HCT116 (cell line): Measurements from ENCODE around the gene TSPAN15. TPM values are rescaled to one million over a fixed set of nuclear protein-coding genes. Genes with fewer than 3 reads are reported as not detected.

ENCODE experiments used
- ATAC-seq: fragments of 200-7000 bp; cut with Tn5 transposase; 2 replicates; pipeline ENCODE4 v1.9.1; 2020; ENCODE audit warnings: mild to moderate bottlenecking, moderate library complexity
- BruUV-seq: library from RNA; stranded (reverse); fragments of 400-500 nt; replicated peaks from 2 replicates; lab custom pipeline; 2021; lab: Mats Ljungman, UMichigan
- CTCF ChIA-PET: fragments of 300-600 bp; sonication (Branson Sonifier 250); formaldehyde crosslinking; loops from one replicate; lab custom pipeline; 2021; ENCODE audit warnings: antibody characterized with exemption; lab: Charles Lee
- POLR2A ChIA-PET: fragments of 300-600, 350-600 bp; sonication (Branson Sonifier 250); formaldehyde crosslinking; loops from one replicate; lab custom pipeline; 2021; ENCODE audit warnings: antibody characterized with exemption; lab: Charles Lee
- RAD21 ChIA-PET, 2 experiments: fragments of 300-600 bp; sonication (Branson Sonifier 250); formaldehyde crosslinking; loops; one replicate each; lab custom pipeline; 2023; ENCODE audit warnings: low total read pairs in 2 of 2; ENCODE audit not compliant: uncharacterized antibody in 2 of 2, unreplicated experiment in 2 of 2, low non-redundant PET in 1 of 2; lab: Charles Lee
- DNase-seq: peaks from one replicate; pipeline ENCODE4 v3.0.0-alpha.2; 2010; ENCODE audit warnings: low read depth, low spot score
- H2AFZ ChIP-seq: fragments of 200-600 bp; shearing (Covaris generic), sonication (generic); 2 replicates; pipeline ENCODE4 v1.6.1; 2017; ENCODE audit warnings: low read depth, mixed run types, mixed read lengths, antibody characterized with exemption, low read length; ENCODE audit not compliant: poor library complexity, severe bottlenecking
- H3K27ac ChIP-seq: 2 replicates; pipeline ENCODE4 v1.5.1; 2012; ENCODE audit warnings: low read depth, low read length
- H3K27me3 ChIP-seq: fragments of 200-600 bp; sonication (generic); 2 replicates; pipeline ENCODE4 v1.6.1; 2016; ENCODE audit warnings: mixed run types, low read length, mixed read lengths; ENCODE audit not compliant: insufficient read depth
- H3K36me3 ChIP-seq, 2 experiments: fragments of 200-500 bp in 1 of 2; fragments of 200-600 bp in 1 of 2; sonication (Bioruptor generic) in 1 of 2; sonication (generic) in 1 of 2; 2 replicates each; pipeline versions ENCODE4 v1.5.1 to v1.6.1; 2014 to 2016; ENCODE audit warnings: low read length in 2 of 2, inconsistent platforms in 1 of 2, mixed read lengths in 1 of 2, mixed run types in 1 of 2; ENCODE audit not compliant: insufficient read depth in 2 of 2, control insufficient read depth in 1 of 2
- H3K4me1 ChIP-seq, 2 experiments: fragments of 200-600 bp in 1 of 2; sonication (generic) in 1 of 2; 2 replicates each; pipeline versions ENCODE4 v1.5.1 to v1.6.1; 2012 to 2017; ENCODE audit warnings: low read length in 2 of 2, inconsistent platforms in 1 of 2, mild to moderate bottlenecking in 1 of 2, mixed read lengths in 1 of 2, mixed run types in 1 of 2, moderate library complexity in 1 of 2; ENCODE audit not compliant: insufficient read depth in 2 of 2, control insufficient read depth in 1 of 2
- H3K4me2 ChIP-seq: fragments of 200-600 bp; sonication (generic); 2 replicates; pipeline ENCODE4 v1.6.1; 2017; ENCODE audit warnings: mixed run types, low read length, mixed read lengths
- H3K4me3 ChIP-seq, 2 experiments: fragments of 200-600 bp in 1 of 2; sonication (generic) in 1 of 2; replicated peaks in 1 of 2; 2 replicates each; pipeline ENCODE4 v1.5.1; 2011 to 2016; ENCODE audit warnings: low read length in 2 of 2, control low read depth in 1 of 2, low read depth in 1 of 2, mild to moderate bottlenecking in 1 of 2, mixed read lengths in 1 of 2, mixed run types in 1 of 2
- H3K79me2 ChIP-seq: fragments of 200-600 bp; sonication (generic); 2 replicates; pipeline ENCODE4 v1.6.1; 2017; ENCODE audit warnings: mild to moderate bottlenecking, mixed run types, low read length, moderate library complexity, mixed read lengths; ENCODE audit not compliant: insufficient read depth
- H3K9ac ChIP-seq: fragments of 200-600 bp; sonication (generic); 2 replicates; pipeline ENCODE4 v1.6.1; 2016; ENCODE audit warnings: low read length, mixed read lengths
- H3K9me2 ChIP-seq: fragments of 200-600 bp; sonication (generic), shearing (Covaris generic); 2 replicates; pipeline ENCODE4 v1.6.1; 2017; ENCODE audit warnings: mixed run types, mild to moderate bottlenecking, moderate library complexity; ENCODE audit not compliant: insufficient read depth
- H3K9me3 ChIP-seq, 2 experiments: fragments of 200-500 bp in 1 of 2; fragments of 200-600 bp in 1 of 2; sonication (Bioruptor generic) in 1 of 2; sonication (generic) in 1 of 2; 2 replicates each; pipeline ENCODE4 v1.6.1; 2014 to 2017; ENCODE audit warnings: low read length in 2 of 2, mixed read lengths in 2 of 2, inconsistent platforms in 1 of 2, low read depth in 1 of 2, mild to moderate bottlenecking in 1 of 2, mixed run types in 1 of 2, moderate library complexity in 1 of 2; ENCODE audit not compliant: control insufficient read depth in 1 of 2, insufficient read depth in 1 of 2
- H4K20me1 ChIP-seq: fragments of 200-600 bp; sonication (generic), shearing (Covaris generic); 2 replicates; pipeline ENCODE4 v1.6.1; 2017; ENCODE audit warnings: mixed run types, mild to moderate bottlenecking, moderate library complexity; ENCODE audit not compliant: insufficient read depth
- CBX3 ChIP-seq: IDR thresholded peaks from 2 replicates; pipeline ENCODE4 v1.6.1; 2012; ENCODE audit warnings: low read depth
- EGR1 ChIP-seq: IDR thresholded peaks from 2 replicates; pipeline ENCODE4 v1.6.1; 2012; ENCODE audit warnings: low read depth
- ELF1 ChIP-seq: IDR thresholded peaks from 2 replicates; pipeline ENCODE4 v1.6.1; 2012; ENCODE audit warnings: low read depth, borderline replicate concordance
- POLR2A ChIP-seq: IDR thresholded peaks from 2 replicates; pipeline ENCODE4 v1.7.0; 2011; ENCODE audit warnings: borderline replicate concordance; ENCODE audit not compliant: insufficient read depth, insufficient read length; ENCODE audit errors: extremely low read depth
- POLR2AphosphoS5 ChIP-seq: IDR thresholded peaks from 2 replicates; pipeline ENCODE4 v1.6.1; 2011; ENCODE audit warnings: mild to moderate bottlenecking, low read depth, low read length, moderate library complexity
- RAD21 ChIP-seq: IDR thresholded peaks from 2 replicates; pipeline ENCODE4 v1.6.1; 2012; ENCODE audit warnings: low read depth, mild to moderate bottlenecking
- SP1 ChIP-seq: IDR thresholded peaks from 2 replicates; pipeline ENCODE4 v1.6.1; 2012; ENCODE audit warnings: low read depth
- SRF ChIP-seq: IDR thresholded peaks from 2 replicates; pipeline ENCODE4 v1.6.1; 2012; ENCODE audit warnings: low read depth
- TCF7L2 ChIP-seq: IDR thresholded peaks from 2 replicates; pipeline ENCODE4 v1.7.0; 2011; ENCODE audit warnings: borderline replicate concordance, inconsistent platforms; ENCODE audit not compliant: insufficient read depth, insufficient read length; ENCODE audit errors: extremely low read depth
- YY1 ChIP-seq: IDR thresholded peaks from 2 replicates; pipeline ENCODE4 v1.6.1; 2011; ENCODE audit warnings: low read length, low read depth, moderate library complexity, mild to moderate bottlenecking; ENCODE audit not compliant: insufficient replicate concordance; ENCODE audit errors: extremely low read depth
- ZFX ChIP-seq: fragments of 450-650 bp; IDR thresholded peaks from 2 replicates; pipeline ENCODE4 v1.6.1; 2017
- ZNF274 ChIP-seq: fragments of 200-500 bp; sonication (Bioruptor generic); IDR thresholded peaks from 2 replicates; pipeline ENCODE4 v1.6.1; 2014; ENCODE audit warnings: mild to moderate bottlenecking, low read depth, low read length, inconsistent platforms
- intact Hi-C: fragments of 100-400 bp; cut with micrococcal nuclease; formaldehyde crosslinking; loops from 2 replicates; pipeline ENCODE4 v1.10.0; 2022
- total RNA-seq: library from RNA; stranded (reverse); gene quantifications from one replicate; pipeline ENCODE4 v1.2.1, GENCODE V29; 2021; ENCODE audit not compliant: unreplicated experiment
- TF ChIP-seq, protein P1 (sequence below): IDR thresholded peaks from 2 replicates; pipeline ENCODE4 v1.6.1; 2012
- TF ChIP-seq, protein P2 (sequence below), 3 experiments: fragments of 200-600 bp in 1 of 3; sonication (generic) in 1 of 3; IDR thresholded peaks in 2 of 3; conservative IDR thresholded peaks in 1 of 3; 2 replicates each; pipeline ENCODE4 v1.5.1; 2012 to 2017; ENCODE audit warnings: low read depth in 2 of 3, low read length in 2 of 3, antibody characterized with exemption in 1 of 3, borderline replicate concordance in 1 of 3, control low read depth in 1 of 3, mild to moderate bottlenecking in 1 of 3, mixed read lengths in 1 of 3, mixed run types in 1 of 3, moderate library complexity in 1 of 3; ENCODE audit not compliant: insufficient read depth in 1 of 3
- TF ChIP-seq, protein P3 (sequence below): IDR thresholded peaks from 2 replicates; pipeline ENCODE4 v1.6.1; 2012
- TF ChIP-seq, protein P4 (sequence below): IDR thresholded peaks from 2 replicates; pipeline ENCODE4 v1.6.1; 2011; ENCODE audit warnings: mild to moderate bottlenecking, low read length, moderate library complexity; ENCODE audit not compliant: insufficient replicate concordance; ENCODE audit errors: extremely low read depth

The TSPAN15 gene
- total RNA-seq, 1 experiment from 2014 or later = 16.0 TPM

DNA sequence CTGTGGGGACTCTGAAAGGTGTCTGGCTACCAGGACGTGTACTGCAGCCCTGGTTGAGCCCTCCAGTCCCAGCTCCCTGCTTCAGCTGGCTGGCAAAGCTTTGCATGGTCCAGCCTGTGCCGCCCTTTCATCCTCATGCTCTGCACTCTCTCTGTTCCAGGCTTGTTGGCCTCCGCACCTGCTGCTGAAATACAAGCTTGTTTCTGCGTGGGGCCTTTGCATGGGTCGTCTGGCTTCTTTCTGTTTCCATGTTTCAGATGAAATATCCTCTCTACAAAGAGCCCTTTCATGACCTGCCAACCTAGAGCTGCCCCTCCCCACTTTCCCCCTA lies 45.9 kb downstream of the TSPAN15 start:
- Histone ChIP-seq H3K36me3 (no peaks in the 10 kb centered on the region), H3K4me1 (peaks cover 4 to 5% of the 10 kb centered on the region in 2 experiments; a peak in 1 of 4 replicates), H3K27me3 (no peaks in the 10 kb centered on the region), H3K27ac (no peak overlapping the region), H3K4me3 (no peak overlapping the region), H3K9ac (no peak overlapping the region), H4K20me1 (no peaks in the 10 kb centered on the region), H2AFZ (no peak overlapping the region), H3K9me3 (no peaks in the 10 kb centered on the region), H3K9me2 (no peaks in the 10 kb centered on the region), H3K4me2 (no peak overlapping the region), H3K79me2 (no peaks in the 10 kb centered on the region)
- CTCF ChIA-PET = no interaction called here
- intact Hi-C loops = no loop called here
- no TSS peak for BruUV-seq
- RAD21 ChIA-PET = no interaction called here
- DNase-seq = no peak
- POLR2A ChIA-PET = no interaction called here
- TF ChIP-seq ELF1 (no peak), SP1 (no peak), RAD21 (no peak), ZFX (no peak), POLR2A (no peak), CBX3 (no peak), YY1 (no peak), SRF (no peak)
- TF ChIP-seq, protein P1, sequence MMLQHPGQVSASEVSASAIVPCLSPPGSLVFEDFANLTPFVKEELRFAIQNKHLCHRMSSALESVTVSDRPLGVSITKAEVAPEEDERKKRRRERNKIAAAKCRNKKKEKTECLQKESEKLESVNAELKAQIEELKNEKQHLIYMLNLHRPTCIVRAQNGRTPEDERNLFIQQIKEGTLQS = no peak
- no peak for ATAC-seq

DNA sequence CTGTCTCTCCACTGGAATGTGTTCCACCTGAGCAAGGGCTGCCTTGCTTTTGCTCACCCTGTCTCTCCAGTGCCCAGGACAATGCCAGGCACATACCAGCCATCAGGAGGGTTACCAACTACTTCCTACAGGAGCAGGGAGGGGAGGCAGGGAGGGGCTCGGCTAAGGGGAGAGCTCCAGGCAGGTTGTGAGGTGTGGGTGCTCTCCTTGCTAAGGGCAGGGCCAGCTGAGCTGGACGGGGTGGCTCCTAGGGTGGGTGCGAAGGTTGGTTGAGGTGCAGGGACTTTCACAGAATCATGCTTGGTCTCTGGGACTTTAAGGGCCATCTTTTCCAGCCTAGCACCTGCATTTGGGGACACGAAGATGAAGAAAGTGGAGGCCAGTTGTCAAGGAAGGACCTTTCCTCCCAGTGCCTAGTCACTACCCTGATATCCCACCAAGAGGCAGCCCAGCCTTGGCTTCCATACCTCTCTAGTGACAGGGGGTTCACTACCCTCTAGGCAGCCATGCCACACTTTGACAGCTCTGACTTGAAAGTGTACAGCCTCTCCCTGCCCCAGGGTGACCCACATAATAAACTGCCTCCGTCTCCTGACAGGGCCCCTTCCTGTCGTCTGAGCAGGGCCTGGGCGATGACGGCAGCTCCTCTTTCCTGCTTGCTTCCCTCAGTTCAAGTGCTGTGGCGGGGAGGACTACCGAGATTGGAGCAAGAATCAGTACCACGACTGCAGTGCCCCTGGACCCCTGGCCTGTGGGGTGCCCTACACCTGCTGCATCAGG lies 46.5 kb downstream of the TSPAN15 start:
- peaks cover 4 to 5% of the 10 kb centered on the region in 2 experiments; a peak in 1 of 4 replicates for H3K4me1 ChIP-seq
- POLR2A ChIA-PET = no interaction called here
- H2AFZ ChIP-seq = no peak overlapping the region
- no peak overlapping the region for H3K9ac ChIP-seq
- H3K9me2 ChIP-seq = no peaks in the 10 kb centered on the region
- ATAC-seq (no peak), DNase-seq (no peak)
- no peaks in the 10 kb centered on the region for H3K27me3 ChIP-seq
- no peaks in the 10 kb centered on the region for H3K36me3 ChIP-seq
- no peaks in the 10 kb centered on the region for H3K9me3 ChIP-seq
- CTCF ChIA-PET = no interaction called here
- H3K27ac ChIP-seq = no peak overlapping the region
- no peaks in the 10 kb centered on the region for H4K20me1 ChIP-seq
- no TSS peak for BruUV-seq
- no peak overlapping the region for H3K4me3 ChIP-seq
- intact Hi-C loops = no loop called here
- no peaks in the 10 kb centered on the region for H3K79me2 ChIP-seq
- no peak overlapping the region for H3K4me2 ChIP-seq
- RAD21 ChIA-PET = no interaction called here
- TF ChIP-seq ELF1 = no peak
- TF ChIP-seq SP1 = no peak
- TF ChIP-seq, protein P2, sequence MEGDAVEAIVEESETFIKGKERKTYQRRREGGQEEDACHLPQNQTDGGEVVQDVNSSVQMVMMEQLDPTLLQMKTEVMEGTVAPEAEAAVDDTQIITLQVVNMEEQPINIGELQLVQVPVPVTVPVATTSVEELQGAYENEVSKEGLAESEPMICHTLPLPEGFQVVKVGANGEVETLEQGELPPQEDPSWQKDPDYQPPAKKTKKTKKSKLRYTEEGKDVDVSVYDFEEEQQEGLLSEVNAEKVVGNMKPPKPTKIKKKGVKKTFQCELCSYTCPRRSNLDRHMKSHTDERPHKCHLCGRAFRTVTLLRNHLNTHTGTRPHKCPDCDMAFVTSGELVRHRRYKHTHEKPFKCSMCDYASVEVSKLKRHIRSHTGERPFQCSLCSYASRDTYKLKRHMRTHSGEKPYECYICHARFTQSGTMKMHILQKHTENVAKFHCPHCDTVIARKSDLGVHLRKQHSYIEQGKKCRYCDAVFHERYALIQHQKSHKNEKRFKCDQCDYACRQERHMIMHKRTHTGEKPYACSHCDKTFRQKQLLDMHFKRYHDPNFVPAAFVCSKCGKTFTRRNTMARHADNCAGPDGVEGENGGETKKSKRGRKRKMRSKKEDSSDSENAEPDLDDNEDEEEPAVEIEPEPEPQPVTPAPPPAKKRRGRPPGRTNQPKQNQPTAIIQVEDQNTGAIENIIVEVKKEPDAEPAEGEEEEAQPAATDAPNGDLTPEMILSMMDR (IDR thresholded peaks at IDR 0.05 in 2 of 3, conservative IDR thresholded peaks at IDR 0.05 in 1 of 3; ENCODE audit: borderline replicate concordance in 1 of 3, insufficient read depth in 1 of 3, low read depth in 2 of 3, low read length in 2 of 3) = no peak
- no peak for TF ChIP-seq CBX3
- TF ChIP-seq ZNF274 = no peak
- TF ChIP-seq, protein P3, sequence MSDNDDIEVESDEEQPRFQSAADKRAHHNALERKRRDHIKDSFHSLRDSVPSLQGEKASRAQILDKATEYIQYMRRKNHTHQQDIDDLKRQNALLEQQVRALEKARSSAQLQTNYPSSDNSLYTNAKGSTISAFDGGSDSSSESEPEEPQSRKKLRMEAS = no peak
- TF ChIP-seq, protein P4, sequence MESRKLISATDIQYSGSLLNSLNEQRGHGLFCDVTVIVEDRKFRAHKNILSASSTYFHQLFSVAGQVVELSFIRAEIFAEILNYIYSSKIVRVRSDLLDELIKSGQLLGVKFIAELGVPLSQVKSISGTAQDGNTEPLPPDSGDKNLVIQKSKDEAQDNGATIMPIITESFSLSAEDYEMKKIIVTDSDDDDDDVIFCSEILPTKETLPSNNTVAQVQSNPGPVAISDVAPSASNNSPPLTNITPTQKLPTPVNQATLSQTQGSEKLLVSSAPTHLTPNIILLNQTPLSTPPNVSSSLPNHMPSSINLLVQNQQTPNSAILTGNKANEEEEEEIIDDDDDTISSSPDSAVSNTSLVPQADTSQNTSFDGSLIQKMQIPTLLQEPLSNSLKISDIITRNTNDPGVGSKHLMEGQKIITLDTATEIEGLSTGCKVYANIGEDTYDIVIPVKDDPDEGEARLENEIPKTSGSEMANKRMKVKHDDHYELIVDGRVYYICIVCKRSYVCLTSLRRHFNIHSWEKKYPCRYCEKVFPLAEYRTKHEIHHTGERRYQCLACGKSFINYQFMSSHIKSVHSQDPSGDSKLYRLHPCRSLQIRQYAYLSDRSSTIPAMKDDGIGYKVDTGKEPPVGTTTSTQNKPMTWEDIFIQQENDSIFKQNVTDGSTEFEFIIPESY = no peak
- no peak for TF ChIP-seq TCF7L2
- no peak for TF ChIP-seq ZFX
- no peak for TF ChIP-seq POLR2AphosphoS5
- TF ChIP-seq EGR1 = no peak
- no peak for TF ChIP-seq YY1
